ENCODE results near the gene CPA5. TPM values are rescaled to one million over a fixed set of nuclear protein-coding genes. Genes with fewer than 3 reads are reported as not detected.
"Not testable (repeated sequence)": the region's sequence is repeated elsewhere in the genome, so short reads cannot be mapped to it uniquely, and the experiment has no call there.

Gene CPA5
- total RNA-seq, 6 donors from 2014 or later = not detected

DNA sequence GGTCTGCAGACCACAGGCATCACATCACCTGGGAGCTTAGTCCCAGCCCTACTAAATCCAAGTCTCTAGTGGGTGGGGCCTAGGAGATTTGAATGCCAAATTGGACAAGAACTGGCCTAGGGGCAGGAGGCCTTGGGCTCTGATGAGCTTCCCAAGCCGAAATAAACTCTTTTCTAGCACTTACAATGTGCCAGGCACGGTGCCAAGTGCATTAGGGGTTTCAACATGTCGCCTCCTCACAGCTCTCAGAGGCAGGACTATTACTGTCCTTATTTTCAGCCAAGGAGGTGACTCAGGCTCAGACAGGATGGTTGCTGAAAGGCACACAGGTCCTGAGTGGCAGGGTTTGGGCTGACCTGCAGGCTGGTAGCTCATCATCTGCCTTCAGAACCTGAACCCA, 26.4 kb downstream of the CPA5 start:
- Histone ChIP-seq H3K9me3 (no peaks in the 10 kb centered on the region), H3K36me3 (no peaks in the 10 kb centered on the region), H3K4me1 (peaks cover 25 to 50% (median 36%) of the 10 kb centered on the region in 4 donors), H3K4me3 (no peak overlapping the region), H3K27me3 (no peaks in the 10 kb centered on the region), H3K27ac (peak overlapping the region; percentile 59 to 88 (median 84))
- DNase-seq (peak in 1 of 2 donors; percentile 31), ATAC-seq (ENCODE audit: low FRiP score in 2 of 2) (no peak)
- TF ChIP-seq EP300 (IDR thresholded peaks at IDR 0.05) (no peak), POLR2AphosphoS5 (IDR thresholded peaks at IDR 0.05) (peak; percentile 31 to 33)
- 71 to 76% methylated on average over 3 of the region's 3 CpGs for WGBS, 2 donors

DNA sequence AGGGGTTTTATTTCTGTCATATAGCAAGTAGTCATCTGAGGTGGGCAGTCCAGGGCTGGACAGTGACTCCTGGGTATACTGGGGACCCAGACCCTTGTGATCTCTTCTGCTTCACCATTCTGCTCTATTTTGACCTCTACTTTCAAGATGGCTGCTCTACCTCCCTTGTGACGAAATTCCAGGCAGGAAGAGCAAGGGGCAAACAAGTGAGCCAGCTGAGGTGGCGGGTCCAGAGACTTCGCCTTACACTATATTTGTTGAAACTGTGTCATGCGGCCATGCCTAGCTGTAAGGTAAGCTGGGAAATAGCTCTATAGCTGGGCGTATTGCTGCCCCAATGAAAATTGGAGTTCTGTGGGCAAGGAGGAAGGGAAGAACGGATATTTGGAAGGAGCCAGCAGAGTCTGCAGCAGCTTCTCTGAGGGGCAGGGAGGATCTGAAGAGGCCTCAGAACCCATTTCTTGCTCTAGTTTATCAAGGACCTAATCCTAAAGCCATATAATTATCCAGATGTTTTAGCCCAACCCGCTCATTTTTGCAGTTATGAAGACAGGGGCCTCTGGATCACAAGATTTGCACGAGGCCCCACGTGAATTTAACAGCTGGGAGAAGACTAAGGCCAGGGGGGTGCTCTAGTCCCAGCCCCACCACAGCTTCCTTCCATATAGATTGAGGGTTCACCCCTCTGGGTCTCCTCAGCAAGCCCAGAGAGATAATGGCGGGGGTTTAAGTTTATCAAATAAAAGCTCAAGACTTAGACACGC, 28.0 kb downstream of the CPA5 start:
- DNase-seq = no peak
- 83 to 88% methylated on average over 11 of the region's 11 CpGs for WGBS, 2 donors
- no peak for TF ChIP-seq POLR2AphosphoS5 (IDR thresholded peaks at IDR 0.05)
- Histone ChIP-seq H3K4me3 (no peak overlapping the region), H3K36me3 (no peaks in the 10 kb centered on the region), H3K27me3 (no peaks in the 10 kb centered on the region), H3K4me1 (peaks cover 25 to 50% (median 36%) of the 10 kb centered on the region in 4 donors), H3K27ac (peak overlapping the region; percentile 59 to 88 (median 84)), H3K9me3 (no peaks in the 10 kb centered on the region)
- no peak for ATAC-seq (ENCODE audit: low FRiP score in 2 of 2)

DNA sequence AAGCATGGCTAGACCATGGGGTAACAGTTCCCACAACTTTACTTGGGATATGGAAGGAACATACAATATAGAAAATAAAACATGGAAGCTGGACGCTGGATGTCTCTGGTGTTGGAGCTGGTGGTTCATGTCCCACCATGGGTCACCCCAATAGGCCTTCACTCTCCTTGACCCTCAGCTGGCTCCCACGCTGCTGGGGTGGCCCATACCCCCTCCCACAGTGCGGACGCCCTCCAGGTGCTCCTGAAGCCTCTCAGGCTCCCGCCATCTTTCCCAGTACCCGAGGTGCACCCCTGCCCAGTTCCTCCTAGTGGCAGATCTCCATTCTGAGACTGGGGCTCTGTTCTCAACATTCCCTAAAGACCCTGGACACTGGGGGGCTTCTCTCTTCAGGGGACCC, 29.9 kb downstream of the CPA5 start:
- whole genome bisulfite sequencing, 2 donors = 97 to 100% methylated on average over 6 of the region's 6 CpGs
- TF ChIP-seq, protein P1, sequence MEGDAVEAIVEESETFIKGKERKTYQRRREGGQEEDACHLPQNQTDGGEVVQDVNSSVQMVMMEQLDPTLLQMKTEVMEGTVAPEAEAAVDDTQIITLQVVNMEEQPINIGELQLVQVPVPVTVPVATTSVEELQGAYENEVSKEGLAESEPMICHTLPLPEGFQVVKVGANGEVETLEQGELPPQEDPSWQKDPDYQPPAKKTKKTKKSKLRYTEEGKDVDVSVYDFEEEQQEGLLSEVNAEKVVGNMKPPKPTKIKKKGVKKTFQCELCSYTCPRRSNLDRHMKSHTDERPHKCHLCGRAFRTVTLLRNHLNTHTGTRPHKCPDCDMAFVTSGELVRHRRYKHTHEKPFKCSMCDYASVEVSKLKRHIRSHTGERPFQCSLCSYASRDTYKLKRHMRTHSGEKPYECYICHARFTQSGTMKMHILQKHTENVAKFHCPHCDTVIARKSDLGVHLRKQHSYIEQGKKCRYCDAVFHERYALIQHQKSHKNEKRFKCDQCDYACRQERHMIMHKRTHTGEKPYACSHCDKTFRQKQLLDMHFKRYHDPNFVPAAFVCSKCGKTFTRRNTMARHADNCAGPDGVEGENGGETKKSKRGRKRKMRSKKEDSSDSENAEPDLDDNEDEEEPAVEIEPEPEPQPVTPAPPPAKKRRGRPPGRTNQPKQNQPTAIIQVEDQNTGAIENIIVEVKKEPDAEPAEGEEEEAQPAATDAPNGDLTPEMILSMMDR (IDR thresholded peaks at IDR 0.05) = no peak
- TF ChIP-seq POLR2AphosphoS5 (IDR thresholded peaks at IDR 0.05) = no peak
- TF ChIP-seq EP300 (IDR thresholded peaks at IDR 0.05) = no peak
- H3K27me3 ChIP-seq = no peaks in the 10 kb centered on the region
- DNase-seq (peak in 1 of 2 donors; percentile 52), ATAC-seq (ENCODE audit: low FRiP score in 2 of 2) (no peak)
- no peaks in the 10 kb centered on the region for H3K9me3 ChIP-seq
- H3K36me3 ChIP-seq = no peaks in the 10 kb centered on the region
- no peak overlapping the region for H3K4me3 ChIP-seq
- peaks cover 20 to 40% (median 31%) of the 10 kb centered on the region in 4 donors for H3K4me1 ChIP-seq
- peak overlapping the region; percentile 80 to 88 (median 84) for H3K27ac ChIP-seq

DNA sequence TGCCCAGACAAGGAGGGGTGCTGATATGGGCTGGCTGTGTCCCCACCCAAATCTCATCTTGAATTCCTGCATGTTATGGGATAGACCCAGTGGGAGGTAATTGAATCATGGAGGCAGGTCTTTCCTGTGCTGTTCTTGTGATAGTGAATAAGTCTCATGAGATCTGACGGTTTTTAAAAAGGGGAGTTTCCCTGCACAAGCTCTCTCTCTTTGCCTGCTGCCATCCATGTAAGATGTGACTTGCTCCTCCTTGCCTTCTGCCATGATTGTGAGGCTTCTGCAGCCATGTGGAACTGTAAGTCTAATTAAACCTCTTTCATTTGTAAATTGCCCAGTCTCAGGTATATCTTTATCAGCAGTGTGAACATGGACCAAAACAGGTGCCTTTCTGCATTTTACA, 31.8 kb downstream of the CPA5 start:
- not testable (repeated sequence) for H3K27me3 ChIP-seq; H3K9me3 ChIP-seq; H3K36me3 ChIP-seq; H3K4me3 ChIP-seq; H3K27ac ChIP-seq; DNase-seq; ATAC-seq (ENCODE audit: low FRiP score in 2 of 2)
- H3K4me1 ChIP-seq = peaks cover 23 to 31% (median 26%) of the 10 kb centered on the region in 4 donors
- 53 to 100% methylated on average over 1 of the region's 1 CpG for WGBS, 2 donors

DNA sequence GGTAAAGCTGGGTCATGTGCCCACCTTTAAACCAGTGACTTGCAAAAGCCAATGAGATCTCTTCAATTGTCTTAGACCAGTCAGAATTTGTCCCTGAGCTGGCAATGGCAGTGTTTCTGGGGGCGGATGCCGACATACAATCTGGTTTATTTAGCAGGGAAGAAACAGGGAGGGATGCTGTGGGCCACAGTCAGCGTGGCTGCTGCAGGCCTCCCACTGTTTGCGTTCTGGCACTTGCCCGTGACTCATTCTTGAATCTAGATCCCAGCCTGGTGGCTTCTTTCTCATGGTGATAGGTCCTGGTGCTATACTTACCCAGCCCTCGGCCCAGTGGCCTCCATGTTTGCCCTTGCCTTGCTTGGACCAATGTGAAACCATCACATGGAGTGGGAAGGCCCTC, 32.6 kb downstream of the CPA5 start:
- Histone ChIP-seq H3K4me1 (peaks cover 22 to 31% (median 25%) of the 10 kb centered on the region in 4 donors), H3K27me3 (no peaks in the 10 kb centered on the region), H3K36me3 (no peaks in the 10 kb centered on the region), H3K27ac (no peak overlapping the region), H3K9me3 (no peaks in the 10 kb centered on the region), H3K4me3 (no peak overlapping the region)
- no peak for ATAC-seq (ENCODE audit: low FRiP score in 2 of 2)
- no peak for TF ChIP-seq EP300 (IDR thresholded peaks at IDR 0.05)
- no peak for TF ChIP-seq POLR2A (IDR thresholded peaks at IDR 0.05)
- TF ChIP-seq POLR2AphosphoS5 (IDR thresholded peaks at IDR 0.05) = no peak
- TF ChIP-seq, protein P1 (IDR thresholded peaks at IDR 0.05) = no peak
- 85 to 95% methylated on average over 6 of the region's 6 CpGs for WGBS, 2 donors
- DNase-seq = no peak

DNA sequence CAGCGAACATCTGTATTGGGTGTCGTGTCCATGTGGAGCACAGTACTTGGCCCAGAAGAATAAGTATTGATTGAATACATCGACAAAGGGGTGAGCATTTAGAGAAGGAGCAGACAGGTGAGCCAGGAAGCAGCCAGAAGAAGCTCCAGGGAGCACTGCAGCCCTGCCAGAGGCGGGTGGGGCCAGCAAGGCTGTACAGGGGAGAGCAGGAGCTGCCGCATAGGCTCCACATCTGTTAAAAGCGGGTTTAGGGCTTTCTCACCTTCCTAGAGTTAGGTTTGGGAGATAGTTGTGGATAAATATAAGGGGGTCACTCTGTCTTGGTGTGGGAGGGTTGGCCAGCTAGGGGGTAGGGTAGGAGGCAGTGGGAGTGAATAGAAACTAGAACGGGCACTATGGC, 34.4 kb downstream of the CPA5 start:
- H3K27ac ChIP-seq = no peak overlapping the region
- no peak overlapping the region for H3K4me3 ChIP-seq
- no peaks in the 10 kb centered on the region for H3K36me3 ChIP-seq
- WGBS, 2 donors = 85 to 86% methylated on average over 7 of the region's 7 CpGs
- DNase-seq = no peak
- peaks cover 4 to 14% (median 12%) of the 10 kb centered on the region in 4 donors for H3K4me1 ChIP-seq
- ATAC-seq (ENCODE audit: low FRiP score in 2 of 2) = no peak
- H3K9me3 ChIP-seq = no peaks in the 10 kb centered on the region
- H3K27me3 ChIP-seq = no peaks in the 10 kb centered on the region
- TF ChIP-seq POLR2A (IDR thresholded peaks at IDR 0.05) = no peak
- TF ChIP-seq EP300 (IDR thresholded peaks at IDR 0.05) = no peak
- TF ChIP-seq, protein P1 (IDR thresholded peaks at IDR 0.05) = no peak

Data from upper lobe of left lung (tissue), 6 donors.